H1 (cell line): ENCODE measurements around the gene PRR19. TPM values are rescaled to one million over a fixed set of nuclear protein-coding genes. Genes with fewer than 3 reads are reported as not detected.

Source experiments
- CTCF ChIA-PET: fragments of 300-600 bp; sonication (Branson Sonifier 250); formaldehyde crosslinking; loops from one replicate; lab custom pipeline; 2021; ENCODE audit not compliant: partially characterized antibody; lab: Charles Lee
- POLR2A ChIA-PET: fragments of 300-600 bp; sonication (Branson Sonifier 250); formaldehyde crosslinking; loops from one replicate; lab custom pipeline; 2021; ENCODE audit warnings: inconsistent platforms; ENCODE audit not compliant: partially characterized antibody; lab: Charles Lee
- DNase-seq, 2 experiments: peaks; one replicate each; pipeline versions ENCODE4 v3.0.0 to v3.0.0-alpha.2; 2010 to 2022; ENCODE audit warnings: low spot score in 2 of 2, low read depth in 1 of 2, mixed read lengths in 1 of 2
- FAIRE-seq: peaks from 2 replicates; lab custom pipeline; 2011; peaks lifted over from hg19 to GRCh38; lab: Jason Lieb, UNC
- H2AFZ ChIP-seq: 2 replicates; pipeline ENCODE4 v1.8.1; 2012; ENCODE audit warnings: low read length, inconsistent platforms
- H2AK5ac ChIP-seq: 2 replicates; pipeline ENCODE4 v1.6.1; 2013; ENCODE audit warnings: low read depth, low read length
- H2BK120ac ChIP-seq: replicated peaks from 2 replicates; pipeline ENCODE3; 2013; ENCODE audit warnings: low read depth, low read length, inconsistent platforms
- H2BK12ac ChIP-seq: 2 replicates; pipeline ENCODE4 v1.6.1; 2013; ENCODE audit warnings: low read depth, low read length
- H2BK15ac ChIP-seq: 2 replicates; pipeline ENCODE4 v1.6.1; 2013; ENCODE audit warnings: low read length
- H2BK20ac ChIP-seq: 2 replicates; pipeline ENCODE4 v1.6.1; 2013; ENCODE audit warnings: low read length
- H2BK5ac ChIP-seq: 2 replicates; pipeline ENCODE4 v1.6.1; 2013; ENCODE audit warnings: low read depth, low read length
- H3K14ac ChIP-seq: 2 replicates; pipeline ENCODE4 v1.6.1; 2013; ENCODE audit warnings: inconsistent platforms; ENCODE audit not compliant: insufficient read length
- H3K18ac ChIP-seq: 2 replicates; pipeline ENCODE4 v1.6.1; 2013; ENCODE audit warnings: low read length; ENCODE audit errors: extremely low read depth
- H3K23ac ChIP-seq: 2 replicates; pipeline ENCODE4 v1.6.1; 2013; ENCODE audit warnings: inconsistent platforms; ENCODE audit not compliant: insufficient read length
- H3K23me2 ChIP-seq: 2 replicates; pipeline ENCODE4 v1.6.1; 2013; ENCODE audit warnings: low read depth, low read length
- H3K27ac ChIP-seq: 2 replicates; pipeline ENCODE4 v1.6.1; 2011; ENCODE audit warnings: low read depth, low read length, inconsistent platforms
- H3K27me3 ChIP-seq, 4 experiments: replicated peaks in 1 of 4; 1 replicate in 1 of 4; 2 replicates in 3 of 4; pipeline versions ENCODE4 v1.6.1 to v1.8.1; 2011 to 2013; ENCODE audit warnings: low read length in 3 of 4, mild to moderate bottlenecking in 3 of 4, inconsistent platforms in 2 of 4, mixed read lengths in 2 of 4, moderate library complexity in 1 of 4; ENCODE audit not compliant: control insufficient read depth in 3 of 4, insufficient read depth in 3 of 4; ENCODE audit errors: extremely low read depth in 1 of 4
- H3K36me3 ChIP-seq, 4 experiments: 2 replicates each; pipeline versions ENCODE4 v1.6.1 to v1.8.1; 2011 to 2013; ENCODE audit warnings: mild to moderate bottlenecking in 4 of 4, low read length in 3 of 4, moderate library complexity in 2 of 4, control low read depth in 1 of 4, inconsistent platforms in 1 of 4; ENCODE audit not compliant: insufficient read depth in 4 of 4, control insufficient read depth in 2 of 4
- H3K4ac ChIP-seq: replicated peaks from 2 replicates; pipeline ENCODE3; 2013; ENCODE audit warnings: low read length, low read depth, mixed read lengths, inconsistent platforms; ENCODE audit not compliant: insufficient read length
- H3K4me1 ChIP-seq, 4 experiments: replicated peaks in 1 of 4; 1 replicate in 1 of 4; 2 replicates in 3 of 4; pipeline versions ENCODE4 v1.6.1 to v1.8.1; 2011 to 2013; ENCODE audit warnings: low read length in 3 of 4, inconsistent platforms in 2 of 4, mixed read lengths in 1 of 4; ENCODE audit not compliant: insufficient read depth in 4 of 4, control insufficient read depth in 3 of 4
- H3K4me2 ChIP-seq, 2 experiments: 2 replicates each; pipeline versions ENCODE4 v1.6.1 to v1.8.1; 2011 to 2013; ENCODE audit warnings: low read depth in 2 of 2, low read length in 2 of 2, control low read depth in 1 of 2, inconsistent platforms in 1 of 2, mild to moderate bottlenecking in 1 of 2; ENCODE audit not compliant: insufficient read depth in 1 of 2
- H3K4me3 ChIP-seq, 4 experiments: fragments of 200-600, 300-600 bp in 1 of 4; sonication (generic), shearing (Covaris generic), sonication (Bioruptor Twin) in 1 of 4; 2 replicates each; pipeline versions ENCODE4 v1.5.1 to v1.8.1; 2011 to 2016; ENCODE audit warnings: low read length in 4 of 4, low read depth in 3 of 4, control low read depth in 2 of 4, inconsistent platforms in 2 of 4, mild to moderate bottlenecking in 2 of 4, mixed read lengths in 1 of 4, moderate library complexity in 1 of 4; ENCODE audit not compliant: insufficient read depth in 2 of 4; ENCODE audit errors: extremely low read depth in 1 of 4
- H3K56ac ChIP-seq: replicated peaks from 2 replicates; pipeline ENCODE3; 2013; ENCODE audit warnings: low read depth, mild to moderate bottlenecking, mixed read lengths, low read length, inconsistent platforms; ENCODE audit not compliant: insufficient read length
- H3K79me1 ChIP-seq: 2 replicates; pipeline ENCODE4 v1.6.1; 2013; ENCODE audit warnings: low read depth, low read length, control low read depth
- H3K79me2 ChIP-seq, 2 experiments: 2 replicates each; pipeline versions ENCODE4 v1.6.1 to v1.8.1; 2012 to 2013; ENCODE audit warnings: low read length in 2 of 2, mild to moderate bottlenecking in 2 of 2, inconsistent platforms in 1 of 2; ENCODE audit not compliant: insufficient read depth in 2 of 2, control insufficient read depth in 1 of 2
- H3K9ac ChIP-seq, 4 experiments: replicated peaks in 1 of 4; 1 replicate in 1 of 4; 2 replicates in 3 of 4; pipeline versions ENCODE4 v1.6.1 to v1.8.1; 2011 to 2013; ENCODE audit warnings: low read depth in 3 of 4, low read length in 3 of 4, control low read depth in 2 of 4, mild to moderate bottlenecking in 2 of 4, moderate library complexity in 2 of 4, inconsistent platforms in 1 of 4; ENCODE audit errors: extremely low read depth in 1 of 4
- H3K9me3 ChIP-seq, 2 experiments: 2 replicates each; pipeline versions ENCODE4 v1.6.1 to v1.8.1; 2012 to 2013; ENCODE audit warnings: mild to moderate bottlenecking in 2 of 2, moderate library complexity in 2 of 2, control low read depth in 1 of 2, inconsistent platforms in 1 of 2, low read depth in 1 of 2, low read length in 1 of 2, mixed read lengths in 1 of 2; ENCODE audit not compliant: insufficient read depth in 2 of 2
- H4K20me1 ChIP-seq, 2 experiments: replicated peaks in 1 of 2; 2 replicates each; pipeline versions ENCODE3 to v1.8.1; 2011 to 2013; ENCODE audit warnings: inconsistent platforms in 2 of 2, low read length in 2 of 2, mild to moderate bottlenecking in 1 of 2; ENCODE audit not compliant: insufficient read depth in 2 of 2, control insufficient read depth in 1 of 2
- H4K5ac ChIP-seq: 2 replicates; pipeline ENCODE4 v1.6.1; 2013; ENCODE audit warnings: low read length, low read depth, mixed read lengths, inconsistent platforms; ENCODE audit not compliant: insufficient read length
- H4K8ac ChIP-seq: 2 replicates; pipeline ENCODE4 v1.8.0; 2013; ENCODE audit warnings: mild to moderate bottlenecking, moderate library complexity, low read length, inconsistent platforms; ENCODE audit not compliant: insufficient read depth; ENCODE audit errors: extremely low read depth
- H4K91ac ChIP-seq: replicated peaks from 2 replicates; pipeline ENCODE3; 2013; ENCODE audit warnings: low read length, mixed read lengths, inconsistent platforms; ENCODE audit not compliant: insufficient read length
- ASH2L ChIP-seq: fragments of 200-600, 300-600 bp; sonication (generic); IDR thresholded peaks from one replicate; pipeline ENCODE4 v1.7.1; 2017; ENCODE audit warnings: low read length
- CBX5 ChIP-seq: fragments of 300-800, 300-1000 bp; sonication (generic); IDR thresholded peaks from 2 replicates; pipeline ENCODE4 v1.7.1; 2016; ENCODE audit warnings: antibody characterized with exemption, low read length, low read depth
- GTF2F1 ChIP-seq: IDR thresholded peaks from 2 replicates; pipeline ENCODE4 v1.6.1; 2012; ENCODE audit warnings: low read depth, low read length, improper control_type of control experiment, borderline replicate concordance
- NANOG ChIP-seq: IDR thresholded peaks from 2 replicates; pipeline ENCODE4 v1.6.1; 2011; ENCODE audit warnings: low read length, low read depth, mild to moderate bottlenecking, inconsistent platforms; ENCODE audit not compliant: insufficient read depth, poor library complexity, severe bottlenecking
- POU5F1 ChIP-seq: IDR thresholded peaks from 2 replicates; pipeline ENCODE4 v1.6.1; 2011; ENCODE audit warnings: low read depth, mild to moderate bottlenecking, low read length, moderate library complexity
- SIN3A ChIP-seq, 2 experiments: IDR thresholded peaks in 1 of 2; conservative IDR thresholded peaks in 1 of 2; 2 replicates each; pipeline ENCODE4 v1.6.1; 2011 to 2012; ENCODE audit warnings: low read length in 2 of 2, improper control_type of control experiment in 1 of 2, low read depth in 1 of 2, mild to moderate bottlenecking in 1 of 2
- WGBS, 2 experiments: shearing (Covaris generic) in 1 of 2; methylation state at CpG; one replicate each; pipeline versions ENCODE4 v1.1.6 to v1.1.7; 2013 to 2015; ENCODE audit warnings: low lambda C conversion rate in 2 of 2, mixed read lengths in 2 of 2, inconsistent platforms in 1 of 2, low coverage in 1 of 2, missing lambda C conversion rate in 1 of 2; ENCODE audit not compliant: insufficient replicate concordance in 2 of 2, insufficient coverage in 1 of 2, insufficient read length in 1 of 2; ENCODE audit errors: extremely low coverage in 1 of 2, missing lambda C conversion rate in 1 of 2; 5-methylcytosine and 5-hydroxymethylcytosine counted together
- polyA plus RNA-seq, 7 experiments: library from polyadenylated mRNA; depleted of rRNA in 3 of 7; stranded (reverse) in 5 of 7; unstranded in 2 of 7; fragments of >200 nt in 5 of 7; fragments of 200-250 nt in 2 of 7; gene quantifications; 1 replicate in 5 of 7; 2 replicates in 1 of 7; 4 replicates in 1 of 7; pipeline versions ENCODE4 v1.2.1 to v1.2.3, GENCODE V29; 2011 to 2013; ENCODE audit warnings: missing spikeins in 2 of 7, mixed read lengths in 2 of 7
- total RNA-seq: library from RNA; stranded (reverse); fragmentation: NEBNext Ultra II Directional; extraction: Animal tissue kit (Norgen Biotek cat#: 25700); gene quantifications from 2 replicates; pipeline ENCODE4 v1.2.1, GENCODE V29; 2021

The PRR19 gene
- total and polyA plus RNA-seq, 2 of the 8 experiments (the other 6 are each of a cell fraction or from before 2014, with no cell fraction given), result 7.2 to 7.5 TPM

DNA sequence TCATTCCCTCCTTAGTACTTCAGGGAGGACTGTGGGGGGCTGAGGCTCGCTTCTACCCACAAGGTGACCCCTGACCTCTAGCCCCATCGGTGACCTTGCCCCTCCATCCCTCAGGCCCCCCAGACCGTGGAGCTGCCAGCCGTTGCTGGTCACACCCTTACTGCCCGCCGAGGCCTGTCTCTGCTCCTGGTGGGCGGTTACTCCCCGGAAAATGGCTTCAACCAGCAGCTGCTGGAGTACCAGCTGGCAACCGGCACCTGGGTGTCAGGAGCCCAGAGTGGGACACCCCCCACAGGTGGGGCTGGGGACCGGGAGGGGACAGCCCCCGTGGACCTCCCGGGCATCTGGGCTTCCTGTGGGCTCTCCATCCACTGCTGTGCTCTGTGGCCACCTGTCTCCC, 55.4 kb downstream of the PRR19 start:
- ChIA-PET POLR2A (no interaction called here), CTCF (interaction anchor here (0.7 to 2.2 kb wide), 5 partner anchors 11 to 82 kb away, joined by 3 to 13 read pairs (median 4); no protein-coding TSS in a partner anchor)
- TF ChIP-seq CBX5, result no peak
- no peak for TF ChIP-seq SIN3A (conservative IDR thresholded peaks at IDR 0.05 in 1 of 2, IDR thresholded peaks at IDR 0.05 in 1 of 2; ENCODE audit: low read depth in 1 of 2, low read length in 2 of 2)
- no peak for TF ChIP-seq ASH2L
- TF ChIP-seq POU5F1, result no peak
- TF ChIP-seq NANOG, result no peak
- no peak for TF ChIP-seq GTF2F1
- no peak for DNase-seq
- Histone ChIP-seq H2BK12ac (no peak overlapping the region), H3K79me1 (no peaks in the 10 kb centered on the region), H4K91ac (no peak overlapping the region), H3K4me1 (peaks cover 0 to 6% (median 1%) of the 10 kb centered on the region in 4 experiments; a peak in 4 of 7 replicates), H4K5ac (no peak overlapping the region), H3K4ac (no peak overlapping the region), H2BK5ac (no peak overlapping the region), H3K23ac (no peak overlapping the region), H3K9ac (no peak overlapping the region), H3K56ac (no peak overlapping the region), H3K36me3 (peaks cover 0 to 7% (median 3%) of the 10 kb centered on the region in 4 experiments; a peak in 4 of 8 replicates), H3K27ac (no peak overlapping the region), H3K23me2 (no peaks in the 10 kb centered on the region), H3K27me3 (no peaks in the 10 kb centered on the region), H3K79me2 (no peaks in the 10 kb centered on the region), H4K20me1 (peaks cover 2 to 3% of the 10 kb centered on the region in 2 experiments), H3K4me2 (no peak overlapping the region), H2BK120ac (no peak overlapping the region), H3K9me3 (no peaks in the 10 kb centered on the region), H3K18ac (no peak overlapping the region), H2BK15ac (no peak overlapping the region), H4K8ac (no peak overlapping the region), H2AFZ (no peak overlapping the region), H2AK5ac (no peak overlapping the region), H3K4me3 (no peak overlapping the region), H2BK20ac (no peak overlapping the region), H3K14ac (no peak overlapping the region)
- FAIRE-seq, result no peak
- WGBS, 2 experiments, result 93% methylated on average over 12 of the region's 12 CpGs; no CpG with 5 or more reads in 1 of the 2 experiments
